SKM-1 (cell line): ENCODE results near the gene AK5.

ENCODE experiments used
- DNase-seq: peaks from one replicate; lab custom pipeline; 2025; ENCODE audit not compliant: unreplicated experiment; lab: John Stamatoyannopoulos, UW

AK5 gene

GRCh38 chr1:77430966-77431690, 149.3 kb downstream of the AK5 start:
- DNase-seq, result peak; percentile 14

DNA sequence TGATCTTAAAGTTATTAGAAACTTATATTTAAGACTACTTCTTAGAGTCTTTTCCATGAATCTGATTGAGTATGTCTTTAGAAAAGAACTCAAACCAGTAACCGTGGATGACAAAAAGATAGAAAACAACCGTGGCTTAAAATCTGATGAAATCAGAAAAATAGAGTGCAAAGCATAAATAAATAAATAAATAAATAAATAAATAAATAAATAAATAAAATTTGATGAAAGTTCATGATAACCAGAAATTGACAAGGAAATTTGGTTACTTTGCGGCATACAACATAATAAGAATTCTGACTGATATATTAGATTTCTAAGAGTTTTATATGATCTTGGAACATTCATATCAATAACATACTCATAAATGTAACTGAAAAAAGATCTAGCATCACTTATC, 152.1 kb downstream of the AK5 start:
- DNase-seq, result no peak

- no peak for DNase-seq
Measured at GRCh38 chr1:77434967-77435366, 153.1 kb downstream of the AK5 start.

DNA sequence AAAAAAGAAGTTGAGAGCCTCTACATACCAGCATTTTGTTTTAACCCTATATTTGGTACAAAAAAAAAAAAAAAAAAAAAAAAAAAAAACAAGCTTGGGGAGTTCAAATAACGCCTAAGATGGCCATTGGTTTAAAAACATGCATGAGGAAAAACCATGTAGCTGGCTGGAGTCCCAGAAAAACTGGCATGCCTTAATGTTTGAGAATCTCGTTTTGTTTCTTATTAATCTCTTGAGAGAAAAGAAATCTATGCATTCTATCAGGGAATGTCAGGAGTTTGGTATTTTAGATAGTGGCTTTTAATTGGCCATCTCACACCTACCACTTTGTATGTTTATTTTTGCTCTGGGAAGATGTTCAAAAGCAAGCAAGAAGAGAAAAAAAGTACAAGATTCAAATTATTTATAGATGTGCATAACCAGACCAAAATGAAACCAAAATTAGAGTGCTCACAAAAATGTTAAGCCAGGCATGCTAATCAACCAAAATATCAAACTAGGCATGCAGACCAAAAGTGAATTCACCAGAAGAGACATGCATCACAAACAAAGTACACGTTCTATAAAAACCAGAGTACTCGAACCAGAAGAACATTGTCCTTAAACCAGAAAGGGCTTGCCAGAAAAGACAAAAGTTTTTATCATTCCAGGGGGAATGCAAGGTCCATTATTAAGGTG, 156.6 kb downstream of the AK5 start:
- no peak for DNase-seq

DNA sequence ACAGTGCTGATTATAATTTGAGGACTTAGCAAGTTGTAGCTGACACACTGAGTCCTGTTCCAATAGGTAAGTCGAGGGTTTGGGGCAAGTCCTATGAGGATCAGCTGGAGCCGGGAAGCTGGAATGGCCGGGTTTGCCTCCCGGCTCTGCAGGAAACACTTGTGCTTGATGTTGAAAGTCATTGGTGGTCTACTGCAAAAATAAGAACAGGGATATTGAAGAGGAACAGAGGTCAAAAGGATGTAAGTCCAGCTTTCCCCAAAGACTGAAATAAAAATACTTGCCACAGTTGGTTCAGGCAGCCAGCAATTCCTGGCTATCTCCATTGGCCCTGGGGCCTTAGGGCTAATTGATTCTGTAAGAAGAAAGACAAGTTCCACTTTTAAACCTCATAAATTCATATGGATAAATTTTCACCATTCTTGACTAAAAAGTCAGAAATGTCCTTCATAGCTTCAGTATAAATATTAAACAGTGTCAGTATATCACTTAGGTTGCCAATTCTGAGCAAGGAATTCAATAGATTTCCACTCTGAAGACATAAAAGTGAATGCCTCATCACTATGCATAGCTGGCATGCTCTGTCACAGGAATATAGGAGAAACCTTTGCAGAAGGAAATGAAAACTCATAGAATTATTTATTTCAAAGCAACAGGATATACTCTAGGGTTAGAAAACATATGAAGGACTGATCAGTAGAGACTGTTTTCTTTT, 165.2 kb downstream of the AK5 start:
- DNase-seq, result no peak

DNA sequence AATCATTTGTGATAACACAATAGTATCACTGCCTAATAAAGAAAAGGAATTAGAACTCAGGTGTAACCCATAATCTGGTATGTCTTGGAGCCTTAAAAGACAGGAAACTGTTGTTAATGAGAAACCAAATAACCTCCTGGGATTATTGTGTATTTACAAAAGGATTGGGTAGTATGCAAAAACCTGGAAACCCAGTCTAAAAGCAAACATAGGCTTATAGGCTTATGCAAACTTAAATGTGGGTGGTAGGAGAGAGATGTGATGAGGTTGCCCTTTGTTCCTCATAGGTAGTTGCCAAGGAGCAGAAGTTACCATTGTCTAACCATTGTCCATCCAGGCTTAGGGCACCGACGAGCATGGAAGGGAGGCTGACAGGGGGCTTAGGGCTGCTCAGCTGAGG, 165.8 kb downstream of the AK5 start:
- DNase-seq, result no peak

DNA sequence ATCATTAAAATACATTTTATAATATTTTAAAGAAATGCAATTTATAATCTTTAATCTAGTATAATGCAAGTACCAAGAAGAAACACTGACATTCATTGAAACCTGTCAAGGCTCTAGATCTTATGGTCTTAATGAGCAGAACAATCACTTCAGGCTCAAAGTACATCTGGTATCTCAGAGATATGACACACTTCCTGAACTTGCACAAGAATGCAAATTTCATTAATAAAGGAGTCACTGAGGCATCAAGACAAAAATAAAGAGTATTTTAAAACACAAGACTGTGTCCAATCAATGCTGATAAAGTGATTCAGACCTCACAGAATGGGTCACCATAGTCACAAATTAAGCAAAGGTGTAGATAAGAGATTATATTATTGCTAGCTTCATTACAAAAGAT, 178.1 kb downstream of the AK5 start:
- DNase-seq, result no peak

- no peak for DNase-seq
Measured at GRCh38 chr1:77461691-77462090, 179.9 kb downstream of the AK5 start.

DNA sequence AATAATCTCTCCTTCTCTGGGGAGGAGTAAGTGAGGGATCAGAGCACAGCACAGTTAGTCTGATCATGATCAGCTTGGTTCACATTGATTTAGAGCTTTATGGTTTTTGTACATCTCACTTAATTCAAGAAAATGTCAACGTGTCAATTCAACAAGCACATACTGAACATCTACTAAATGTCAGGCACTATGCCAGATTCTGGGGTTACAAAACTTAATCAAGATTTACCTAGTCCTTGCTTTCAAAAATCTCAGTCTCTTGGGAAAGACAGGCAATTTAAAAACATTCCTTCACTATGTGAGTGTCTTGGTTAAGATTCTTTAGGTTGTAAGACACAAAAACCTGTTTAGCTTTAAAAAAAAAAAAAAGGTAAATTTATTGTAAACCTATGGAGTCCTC, 181.4 kb downstream of the AK5 start:
- DNase-seq, result no peak

GRCh38 chr1:77465139-77465538, 183.3 kb downstream of the AK5 start:
- DNase-seq, result no peak

GRCh38 chr1:77465922-77466321, 184.1 kb downstream of the AK5 start:
- DNase-seq, result no peak

GRCh38 chr1:77467021-77467595, 185.3 kb downstream of the AK5 start:
- no peak for DNase-seq

- DNase-seq, result no peak
Measured at GRCh38 chr1:77467741-77468140, 185.9 kb downstream of the AK5 start.

GRCh38 chr1:77468257-77468948, 186.6 kb downstream of the AK5 start:
- DNase-seq, result no peak

DNA sequence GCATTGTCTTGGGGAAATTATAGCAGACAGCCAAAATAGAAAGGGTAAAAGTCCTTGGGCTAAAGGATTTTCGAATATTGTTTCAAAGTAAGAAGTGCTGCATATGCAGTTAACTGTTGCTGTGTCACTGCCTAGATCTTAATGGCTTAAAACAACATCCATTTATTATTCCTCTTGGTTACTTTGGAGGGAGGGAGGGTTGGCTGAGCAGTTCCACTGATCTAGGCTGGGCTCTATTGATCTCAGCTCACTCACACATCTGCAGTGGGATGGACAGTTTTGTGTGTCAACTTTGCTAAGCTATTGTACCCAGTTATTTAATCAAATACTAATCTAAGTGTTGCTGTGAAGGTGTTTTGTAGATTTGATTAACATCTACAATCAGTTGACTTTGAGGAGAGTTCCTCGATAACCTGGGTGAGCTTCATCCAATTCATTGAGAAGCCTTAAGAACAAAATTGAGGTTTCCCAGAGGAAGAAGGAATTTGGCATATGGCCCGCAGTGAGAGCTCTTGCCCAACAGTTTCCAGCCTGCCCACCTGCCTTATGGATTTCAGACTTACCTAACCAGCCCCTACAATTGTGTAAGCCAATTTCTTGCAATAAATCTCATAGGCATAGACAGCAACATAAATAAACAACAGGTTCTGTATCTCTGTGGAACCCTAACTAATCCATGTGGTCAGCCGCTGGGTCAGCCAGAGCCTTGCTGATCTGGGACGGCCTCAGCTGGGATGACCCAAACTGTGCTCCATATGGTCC, 187.3 kb downstream of the AK5 start:
- no peak for DNase-seq

GRCh38 chr1:77471691-77472090, 189.9 kb downstream of the AK5 start:
- no peak for DNase-seq

GRCh38 chr1:77473690-77474089, 191.9 kb downstream of the AK5 start:
- DNase-seq, result no peak

DNA sequence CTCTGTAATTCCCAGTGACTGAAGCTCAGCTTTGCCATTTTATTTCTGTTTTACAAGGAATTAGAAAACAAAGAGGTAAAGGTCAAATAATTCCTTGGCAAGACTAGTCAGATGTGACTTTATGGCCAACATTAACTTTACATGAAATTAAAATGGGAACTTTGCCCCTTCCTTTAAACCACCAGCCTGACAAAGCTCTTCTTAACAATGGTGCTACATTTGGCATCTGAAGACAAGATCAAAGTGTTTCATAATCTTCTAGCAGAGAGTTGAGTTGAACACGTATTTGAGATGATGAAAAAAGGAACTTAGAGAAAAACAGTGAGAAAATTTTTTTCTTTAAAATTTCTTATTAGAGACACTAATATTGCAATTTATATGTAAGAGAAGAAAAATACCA, 193.8 kb downstream of the AK5 start:
- DNase-seq, result peak; percentile 23

GRCh38 chr1:77476475-77476874, 194.7 kb downstream of the AK5 start:
- peak; percentile 38 for DNase-seq

DNA sequence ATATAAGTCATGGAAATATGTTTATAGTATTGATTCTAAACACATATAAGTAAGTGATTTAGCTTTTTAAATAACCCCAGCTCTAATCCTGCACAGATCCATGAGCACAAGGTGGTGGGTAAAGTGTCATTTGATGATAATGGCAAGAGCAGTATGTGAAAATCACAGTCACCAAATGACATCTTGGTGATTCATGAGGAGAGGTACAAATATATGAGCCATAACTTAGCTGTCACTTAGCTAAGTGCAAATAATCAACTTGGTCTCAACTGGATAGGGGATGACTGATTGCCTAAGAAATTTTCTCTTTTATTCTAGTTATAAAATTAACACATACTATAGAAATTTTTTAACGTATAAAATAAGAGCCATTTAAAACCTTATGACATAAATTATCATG, 202.5 kb downstream of the AK5 start:
- no peak for DNase-seq

GRCh38 chr1:77484926-77485325, 203.1 kb downstream of the AK5 start:
- no peak for DNase-seq
